Measurements from ENCODE around the gene GFRA4. TPM values are rescaled to one million over a fixed set of nuclear protein-coding genes. Genes with fewer than 3 reads are reported as not detected.

GFRA4 gene
- total RNA-seq, 1 experiment from 2014 or later = not detected

GRCh38 chr20:3671986-3672546 lies 8.9 kb upstream of the GFRA4 start:
- H3K4me3 ChIP-seq (replicated peaks in 1 of 2; ENCODE audit: low read depth in 1 of 2, low read length in 2 of 2) = no peak overlapping the region
- no peak for DNase-seq (ENCODE audit: low read depth, low spot score)
- no peak overlapping the region for H3K9ac ChIP-seq (ENCODE audit: low read length)
- H3K27ac ChIP-seq (ENCODE audit: low read depth, low read length) = no peak overlapping the region
- ATAC-seq = no peak
- POLR2A ChIA-PET = no interaction called here
- H3K27me3 ChIP-seq (ENCODE audit: insufficient read depth, low read length) = peaks cover 5% of the 10 kb centered on the region; the same call in 1 of the 2 replicates
- H3K4me2 ChIP-seq (ENCODE audit: low read length) = no peak overlapping the region
- CTCF ChIA-PET = no interaction called here
- no TSS peak for BruUV-seq (replicated peaks)
- RAD21 ChIA-PET (ENCODE audit: low non-redundant PET in 1 of 2, low total read pairs in 2 of 2, uncharacterized antibody in 2 of 2, unreplicated experiment in 2 of 2) = no interaction called here
- no peaks in the 10 kb centered on the region for H3K9me2 ChIP-seq (ENCODE audit: insufficient read depth)
- no peaks in the 10 kb centered on the region for H4K20me1 ChIP-seq (ENCODE audit: insufficient read depth)
- H3K9me3 ChIP-seq (ENCODE audit: control insufficient read depth in 1 of 2, insufficient read depth in 1 of 2, low read depth in 1 of 2, low read length in 2 of 2) = no peaks in the 10 kb centered on the region
- H3K79me2 ChIP-seq (ENCODE audit: insufficient read depth, low read length) = no peaks in the 10 kb centered on the region
- no peak overlapping the region for H2AFZ ChIP-seq (ENCODE audit: low read depth, low read length, poor library complexity, severe bottlenecking)
- peaks cover 2 to 8% of the 10 kb centered on the region in 2 experiments; a peak in 2 of 4 replicates for H3K4me1 ChIP-seq (ENCODE audit: control insufficient read depth in 1 of 2, insufficient read depth in 2 of 2, low read length in 2 of 2)
- intact Hi-C loops (cut with micrococcal nuclease) = no loop called here
- TF ChIP-seq ZBTB33 (IDR thresholded peaks at IDR 0.05; ENCODE audit: extremely low read depth, insufficient replicate concordance, low read length) (no peak), JUND (IDR thresholded peaks at IDR 0.05) (no peak), ZNF274 (IDR thresholded peaks at IDR 0.05; ENCODE audit: low read depth, low read length) (no peak), CBX3 (IDR thresholded peaks at IDR 0.05; ENCODE audit: low read depth) (no peak), SP1 (IDR thresholded peaks at IDR 0.05; ENCODE audit: low read depth) (no peak), EZH2 (IDR thresholded peaks at IDR 0.05) (no peak), ELF1 (IDR thresholded peaks at IDR 0.05; ENCODE audit: borderline replicate concordance, low read depth) (no peak), ATF3 (IDR thresholded peaks at IDR 0.05) (no peak), SIN3A (IDR thresholded peaks at IDR 0.05; ENCODE audit: low read depth) (no peak), EGR1 (IDR thresholded peaks at IDR 0.05; ENCODE audit: low read depth) (no peak), ZFX (IDR thresholded peaks at IDR 0.05) (no peak), SRF (IDR thresholded peaks at IDR 0.05; ENCODE audit: low read depth) (no peak), POLR2A (IDR thresholded peaks at IDR 0.05; ENCODE audit: borderline replicate concordance, extremely low read depth, insufficient read depth, insufficient read length) (no peak), FOSL1 (IDR thresholded peaks at IDR 0.05; ENCODE audit: low read depth) (no peak)
- TF ChIP-seq, protein P1, sequence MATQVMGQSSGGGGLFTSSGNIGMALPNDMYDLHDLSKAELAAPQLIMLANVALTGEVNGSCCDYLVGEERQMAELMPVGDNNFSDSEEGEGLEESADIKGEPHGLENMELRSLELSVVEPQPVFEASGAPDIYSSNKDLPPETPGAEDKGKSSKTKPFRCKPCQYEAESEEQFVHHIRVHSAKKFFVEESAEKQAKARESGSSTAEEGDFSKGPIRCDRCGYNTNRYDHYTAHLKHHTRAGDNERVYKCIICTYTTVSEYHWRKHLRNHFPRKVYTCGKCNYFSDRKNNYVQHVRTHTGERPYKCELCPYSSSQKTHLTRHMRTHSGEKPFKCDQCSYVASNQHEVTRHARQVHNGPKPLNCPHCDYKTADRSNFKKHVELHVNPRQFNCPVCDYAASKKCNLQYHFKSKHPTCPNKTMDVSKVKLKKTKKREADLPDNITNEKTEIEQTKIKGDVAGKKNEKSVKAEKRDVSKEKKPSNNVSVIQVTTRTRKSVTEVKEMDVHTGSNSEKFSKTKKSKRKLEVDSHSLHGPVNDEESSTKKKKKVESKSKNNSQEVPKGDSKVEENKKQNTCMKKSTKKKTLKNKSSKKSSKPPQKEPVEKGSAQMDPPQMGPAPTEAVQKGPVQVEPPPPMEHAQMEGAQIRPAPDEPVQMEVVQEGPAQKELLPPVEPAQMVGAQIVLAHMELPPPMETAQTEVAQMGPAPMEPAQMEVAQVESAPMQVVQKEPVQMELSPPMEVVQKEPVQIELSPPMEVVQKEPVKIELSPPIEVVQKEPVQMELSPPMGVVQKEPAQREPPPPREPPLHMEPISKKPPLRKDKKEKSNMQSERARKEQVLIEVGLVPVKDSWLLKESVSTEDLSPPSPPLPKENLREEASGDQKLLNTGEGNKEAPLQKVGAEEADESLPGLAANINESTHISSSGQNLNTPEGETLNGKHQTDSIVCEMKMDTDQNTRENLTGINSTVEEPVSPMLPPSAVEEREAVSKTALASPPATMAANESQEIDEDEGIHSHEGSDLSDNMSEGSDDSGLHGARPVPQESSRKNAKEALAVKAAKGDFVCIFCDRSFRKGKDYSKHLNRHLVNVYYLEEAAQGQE (IDR thresholded peaks at IDR 0.05; ENCODE audit: low read depth) = no peak
- no peaks in the 10 kb centered on the region for H3K36me3 ChIP-seq (ENCODE audit: control insufficient read depth in 1 of 2, insufficient read depth in 2 of 2, low read length in 2 of 2)
